ENCODE results near the gene KCNK15. TPM values are rescaled to one million over a fixed set of nuclear protein-coding genes. Genes with fewer than 3 reads are reported as not detected.

KCNK15 gene
- total and polyA plus RNA-seq, 9 donors: 0.93 to 21.6 (median 4.4) TPM

DNA sequence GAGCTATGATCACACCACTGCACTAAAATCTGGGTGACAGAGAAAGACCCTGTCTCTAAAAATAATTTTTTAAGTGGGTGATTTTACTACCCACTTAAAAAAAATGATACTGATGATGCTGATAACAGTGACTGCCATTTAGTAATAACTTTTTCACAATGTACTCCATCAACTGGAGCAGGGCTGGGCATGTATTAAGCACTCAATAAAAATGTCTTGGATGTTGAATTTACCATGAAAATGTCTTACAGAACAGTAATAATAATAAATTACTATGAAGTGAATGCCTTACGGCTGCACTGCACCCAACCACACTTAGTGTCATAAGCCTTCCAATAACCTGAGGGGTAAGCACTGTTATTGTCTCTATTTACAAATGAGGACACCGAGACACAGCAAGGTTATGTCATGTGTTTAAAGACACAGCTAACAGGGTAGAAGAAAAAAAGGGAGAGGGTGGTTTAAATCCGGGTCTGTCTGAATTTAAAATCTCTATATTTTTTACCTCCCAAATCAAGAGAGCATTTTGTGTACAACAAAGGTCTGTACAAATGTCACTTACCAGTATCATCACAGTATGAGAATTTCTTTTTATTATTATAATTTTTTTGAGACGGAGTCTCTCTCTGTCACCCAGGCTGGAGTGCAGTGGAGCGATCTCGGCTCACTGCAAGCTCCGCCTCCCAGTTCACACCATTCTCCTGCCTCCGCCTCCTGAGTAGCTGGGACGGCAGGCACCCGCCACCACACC is 43.2 kb downstream of the KCNK15 start:
- Histone ChIP-seq H3K4me1 (ENCODE audit: insufficient read depth) (no peaks in the 10 kb centered on the region), H3K36me3 (no peaks in the 10 kb centered on the region), H3K9me3 (no peaks in the 10 kb centered on the region), H3K4me3 (no peak overlapping the region), H3K27me3 (no peaks in the 10 kb centered on the region), H3K27ac (no peak overlapping the region)
- TF ChIP-seq EP300 (IDR thresholded peaks at IDR 0.05) (no peak), POLR2A (IDR thresholded peaks at IDR 0.05) (no peak)
- TF ChIP-seq, protein P1, sequence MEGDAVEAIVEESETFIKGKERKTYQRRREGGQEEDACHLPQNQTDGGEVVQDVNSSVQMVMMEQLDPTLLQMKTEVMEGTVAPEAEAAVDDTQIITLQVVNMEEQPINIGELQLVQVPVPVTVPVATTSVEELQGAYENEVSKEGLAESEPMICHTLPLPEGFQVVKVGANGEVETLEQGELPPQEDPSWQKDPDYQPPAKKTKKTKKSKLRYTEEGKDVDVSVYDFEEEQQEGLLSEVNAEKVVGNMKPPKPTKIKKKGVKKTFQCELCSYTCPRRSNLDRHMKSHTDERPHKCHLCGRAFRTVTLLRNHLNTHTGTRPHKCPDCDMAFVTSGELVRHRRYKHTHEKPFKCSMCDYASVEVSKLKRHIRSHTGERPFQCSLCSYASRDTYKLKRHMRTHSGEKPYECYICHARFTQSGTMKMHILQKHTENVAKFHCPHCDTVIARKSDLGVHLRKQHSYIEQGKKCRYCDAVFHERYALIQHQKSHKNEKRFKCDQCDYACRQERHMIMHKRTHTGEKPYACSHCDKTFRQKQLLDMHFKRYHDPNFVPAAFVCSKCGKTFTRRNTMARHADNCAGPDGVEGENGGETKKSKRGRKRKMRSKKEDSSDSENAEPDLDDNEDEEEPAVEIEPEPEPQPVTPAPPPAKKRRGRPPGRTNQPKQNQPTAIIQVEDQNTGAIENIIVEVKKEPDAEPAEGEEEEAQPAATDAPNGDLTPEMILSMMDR (IDR thresholded peaks at IDR 0.05): no peak
- intact Hi-C loops (cut with DNase I): loop anchor here in 1 of 4 donors (5.0 kb wide), 1 partner anchor 78 kb away; no protein-coding TSS in a partner anchor
- no peak for DNase-seq
- 76 to 82% (median 78%) methylated on average over 10 of the region's 10 CpGs for WGBS, 3 donors

- intact Hi-C loops (cut with DNase I): no loop called here
- H3K4me1 ChIP-seq (ENCODE audit: insufficient read depth): no peaks in the 10 kb centered on the region
- H3K9me3 ChIP-seq: no peaks in the 10 kb centered on the region
- DNase-seq: no peak
- H3K27me3 ChIP-seq: no peaks in the 10 kb centered on the region
- H3K27ac ChIP-seq: no peak overlapping the region
- no peak overlapping the region for H3K4me3 ChIP-seq
- 83 to 87% (median 84%) methylated on average over 11 of the region's 11 CpGs for WGBS, 3 donors
- H3K36me3 ChIP-seq: no peaks in the 10 kb centered on the region
- TF ChIP-seq EP300 (IDR thresholded peaks at IDR 0.05) (no peak), POLR2A (IDR thresholded peaks at IDR 0.05) (no peak)
- TF ChIP-seq, protein P1 (IDR thresholded peaks at IDR 0.05): no peak
These were observed 45.2 kb downstream of the KCNK15 start for GRCh38 chr20:44790638-44791393.

DNA sequence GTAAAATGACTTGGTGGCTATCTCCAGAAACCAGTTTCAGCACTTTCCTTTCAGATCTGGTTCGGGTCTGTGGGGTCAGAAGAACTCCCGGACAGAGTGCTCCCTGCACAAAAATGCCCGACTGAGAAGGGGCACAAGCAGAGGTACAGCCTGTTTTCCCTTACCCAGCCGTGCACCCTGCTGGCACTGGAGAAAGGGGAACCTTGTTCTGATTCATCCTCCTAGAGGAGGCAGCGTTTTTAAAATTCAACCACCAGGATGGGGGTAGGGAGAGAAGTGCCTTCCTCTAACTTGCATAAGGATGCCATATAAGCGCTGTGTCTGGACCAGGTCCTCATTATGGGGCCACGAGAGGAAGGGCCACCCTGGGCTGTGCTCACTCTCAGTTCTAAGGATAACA is 47.1 kb downstream of the KCNK15 start:
- Histone ChIP-seq H3K4me1 (ENCODE audit: insufficient read depth) (no peaks in the 10 kb centered on the region), H3K27me3 (no peaks in the 10 kb centered on the region), H3K9me3 (no peaks in the 10 kb centered on the region), H3K36me3 (no peaks in the 10 kb centered on the region), H3K27ac (no peak overlapping the region), H3K4me3 (no peak overlapping the region)
- TF ChIP-seq, protein P1 (IDR thresholded peaks at IDR 0.05): no peak
- no peak for TF ChIP-seq POLR2A (IDR thresholded peaks at IDR 0.05)
- TF ChIP-seq EP300 (IDR thresholded peaks at IDR 0.05): no peak
- intact Hi-C loops (cut with DNase I): no loop called here
- DNase-seq: no peak
- WGBS, 3 donors: 79 to 83% (median 80%) methylated on average over 7 of the region's 7 CpGs

GRCh38 chr20:44795836-44796235 is 50.2 kb downstream of the KCNK15 start:
- no peaks in the 10 kb centered on the region for H3K27me3 ChIP-seq
- TF ChIP-seq EP300 (IDR thresholded peaks at IDR 0.05): no peak
- TF ChIP-seq, protein P1 (IDR thresholded peaks at IDR 0.05): no peak
- 46 to 58% (median 58%) methylated on average over 4 of the region's 4 CpGs for WGBS, 3 donors
- H3K27ac ChIP-seq: no peak overlapping the region
- no peaks in the 10 kb centered on the region for H3K36me3 ChIP-seq
- intact Hi-C loops (cut with DNase I): no loop called here
- H3K4me3 ChIP-seq: no peak overlapping the region
- no peaks in the 10 kb centered on the region for H3K9me3 ChIP-seq
- DNase-seq: no peak
- H3K4me1 ChIP-seq (ENCODE audit: insufficient read depth): no peaks in the 10 kb centered on the region
